GM20000 (cell line): ENCODE measurements around the gene RSPH1.
A peak's percentile ranks its signal among the peaks of the same experiment; 100 is the strongest.

Source experiments
- DNase-seq: peaks from one replicate; pipeline ENCODE4 v3.0.0; 2012; ENCODE audit warnings: low spot score
- CTCF ChIP-seq: IDR thresholded peaks from 2 replicates; pipeline ENCODE4 v1.5.1; 2012; ENCODE audit warnings: mild to moderate bottlenecking, control low read depth; ENCODE audit errors: extremely low read depth, missing control alignments

RSPH1 gene

DNA sequence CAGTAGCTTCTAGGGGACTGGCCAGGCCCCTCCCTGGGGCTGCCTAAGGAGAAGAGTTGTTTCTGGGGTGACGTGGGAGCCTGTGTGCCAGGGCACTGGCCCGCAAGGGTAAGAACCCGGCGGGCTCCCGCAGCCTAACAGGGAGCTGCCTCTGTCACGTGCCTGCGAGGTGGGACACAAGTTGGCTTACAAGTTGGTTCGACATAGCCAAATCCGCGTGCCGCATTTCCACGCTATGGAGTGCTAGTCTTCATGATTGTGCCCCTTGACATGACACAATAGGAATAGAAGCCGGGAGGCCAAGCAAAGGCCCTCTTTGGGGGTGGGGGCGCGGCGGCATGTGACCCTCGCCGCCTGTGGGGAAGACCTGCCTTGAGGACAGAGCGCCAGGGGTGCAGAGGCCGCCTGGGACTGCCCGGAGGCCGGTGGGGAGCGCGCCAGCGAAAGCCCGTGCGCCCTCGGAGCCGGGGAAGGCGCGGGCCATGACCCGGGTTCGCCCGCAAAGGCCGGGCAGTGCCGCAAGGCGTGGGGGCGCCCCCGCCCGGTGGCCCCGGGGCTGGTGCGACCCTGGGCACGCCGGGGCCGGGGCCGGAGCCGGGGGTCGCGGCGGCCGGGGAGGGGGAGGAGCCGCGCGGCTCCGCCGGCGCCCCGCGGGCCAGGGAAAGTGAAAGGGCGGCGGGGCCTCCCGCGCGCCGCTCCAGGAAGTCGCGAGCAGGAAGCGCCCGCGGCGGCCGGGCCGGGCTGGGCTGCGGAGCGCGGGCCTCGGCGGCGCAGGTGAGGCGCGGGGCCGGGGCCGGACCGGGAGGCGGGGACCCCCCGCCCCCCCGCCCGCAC, 17.3 kb upstream of the RSPH1 start, which contains the start of gene SLC37A1:
Gene SLC37A1 (plus strand): TSS at position 702 of the 834 bp plus-strand sequence. CDS start 4,603 bp downstream, outside the sequence.
- peak; percentile 30 for TF ChIP-seq CTCF

GRCh38 chr21:42512346-42513034, 16.5 kb upstream of the RSPH1 start:
- DNase-seq = no peak
- TF ChIP-seq CTCF = no peak

More for the DNA sequence above, 17.3 kb upstream of the RSPH1 start, which contains the start of gene SLC37A1:
- peak; percentile 84 for DNase-seq

DNA sequence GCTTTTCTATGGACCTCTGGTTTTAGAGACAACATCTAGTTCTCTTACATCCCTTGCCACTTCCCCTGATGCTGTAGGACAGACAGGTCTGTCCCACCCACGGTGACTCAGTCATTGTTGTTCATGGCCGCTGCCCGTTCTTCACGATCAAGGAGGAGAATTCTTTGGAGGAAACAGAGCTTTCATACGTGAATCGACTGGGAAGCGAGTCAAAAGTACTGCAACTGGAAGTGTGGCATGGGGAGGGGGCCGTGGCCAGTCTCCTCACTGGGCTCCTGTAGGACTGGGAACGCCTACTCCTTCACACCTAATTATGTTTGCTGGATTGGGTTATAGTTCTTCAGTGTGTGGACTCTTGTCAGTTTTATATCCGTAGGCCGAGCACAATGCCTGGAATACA, 13.2 kb upstream of the RSPH1 start:
- no peak for TF ChIP-seq CTCF
- no peak for DNase-seq

DNA sequence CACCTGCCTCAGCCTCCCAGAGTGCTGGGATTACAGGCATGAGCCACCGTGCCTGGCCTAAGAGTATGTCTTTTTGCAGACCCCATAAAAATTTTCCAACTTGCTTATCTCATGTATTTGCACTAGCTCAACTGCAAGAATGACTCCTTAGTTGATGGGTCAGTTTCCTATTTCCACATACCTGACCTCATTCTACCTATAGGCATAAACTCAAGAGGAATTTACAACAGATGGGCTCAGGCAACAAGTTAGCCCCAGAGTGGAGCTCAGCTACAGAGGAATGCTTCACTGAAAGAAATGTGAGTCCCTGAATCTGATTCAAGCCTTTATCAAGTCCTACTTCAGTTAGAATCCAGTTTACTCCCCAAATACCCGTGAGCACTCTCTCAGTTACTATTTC, 12.3 kb upstream of the RSPH1 start:
- no peak for DNase-seq
- TF ChIP-seq CTCF = no peak

- TF ChIP-seq CTCF = no peak
- DNase-seq = no peak
Observed at GRCh38 chr21:42507418-42507817, 11.4 kb upstream of the RSPH1 start.

- peak; percentile 81 for DNase-seq
Observed at GRCh38 chr21:42505090-42505726, 9.2 kb upstream of the RSPH1 start.

More at GRCh38 chr21:42505090-42505726, 9.2 kb upstream of the RSPH1 start:
- no peak for TF ChIP-seq CTCF
